ENCODE measurements around the gene FCAMR. TPM values are rescaled to one million over a fixed set of nuclear protein-coding genes. Genes with fewer than 3 reads are reported as not detected.
A peak's percentile ranks its signal among the peaks of the same experiment; 100 is the strongest.

The FCAMR gene
- total and polyA plus RNA-seq, 2 donors (not counting 1 experiment from before 2014, with no cell fraction given) = not detected

DNA sequence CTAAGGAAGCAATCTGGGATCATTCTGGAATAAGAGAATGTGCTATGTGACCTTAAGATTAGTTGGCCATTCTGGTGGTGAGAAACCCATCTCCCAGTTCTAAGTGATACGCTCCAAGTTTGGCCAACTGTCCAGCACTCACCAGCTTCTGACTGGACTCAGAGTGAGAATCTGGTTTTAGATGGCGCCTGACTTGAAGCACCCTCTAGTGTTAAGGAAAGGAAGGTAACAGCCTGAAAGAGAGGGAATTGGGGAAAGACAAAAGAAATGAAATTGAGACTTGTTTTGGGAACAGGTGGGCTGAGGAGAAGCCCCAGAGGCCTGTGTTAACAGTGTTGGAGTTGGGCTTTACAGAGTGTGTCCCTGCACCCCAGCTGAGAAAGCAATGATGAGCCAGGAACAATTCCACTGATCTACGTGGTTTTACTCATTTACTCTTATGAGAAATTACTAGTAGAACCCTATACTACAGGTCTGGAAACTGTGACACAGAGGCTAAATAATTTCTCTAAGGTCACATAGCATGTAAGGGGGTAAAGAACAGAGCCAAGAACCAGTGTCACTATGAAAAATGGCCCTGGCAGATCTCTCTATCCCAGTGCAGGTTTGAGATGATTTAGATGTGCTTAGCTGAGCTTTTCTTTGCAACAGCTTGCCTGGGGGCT is 9.3 kb upstream of the FCAMR start:
- DNase-seq (peak; percentile 26), ATAC-seq (ENCODE audit: low read depth) (no peak)
- Mint-ChIP-seq H3K4me1 (no peaks in the 10 kb centered on the region), H3K9me3 (ENCODE audit: insufficient read depth) (no peaks in the 10 kb centered on the region), H3K27me3 (no peaks in the 10 kb centered on the region), H3K27ac (no peak overlapping the region), H3K4me3 (no peak overlapping the region)
- Histone ChIP-seq H3K79me2 (ENCODE audit: control insufficient read depth, insufficient read depth, low read length) (no peaks in the 10 kb centered on the region), H3K4me1 (ENCODE audit: control insufficient read depth in 2 of 2, insufficient read depth in 2 of 2, low read length in 2 of 2) (no peaks in the 10 kb centered on the region), H4K20me1 (ENCODE audit: control insufficient read depth, insufficient read depth, low read length, poor library complexity, severe bottlenecking) (no peaks in the 10 kb centered on the region), H2AFZ (ENCODE audit: insufficient read depth, low read depth, low read length, poor library complexity, severe bottlenecking) (no peak overlapping the region), H3K4me3 (ENCODE audit: control extremely low read depth in 1 of 5, extremely low read depth in 1 of 5, insufficient read depth in 1 of 5, low read depth in 2 of 5, low read length in 4 of 5) (no peak overlapping the region), H3K27ac (ENCODE audit: low read length in 2 of 2) (no peak overlapping the region), H3K9ac (ENCODE audit: low read length) (no peak overlapping the region), H3K4me2 (replicated peaks; ENCODE audit: low read depth, low read length, poor library complexity, severe bottlenecking) (no peak overlapping the region), H3K27me3 (replicated peaks in 1 of 4; ENCODE audit: control extremely low read depth in 1 of 4, control insufficient read depth in 3 of 4, insufficient read depth in 4 of 4, low read length in 3 of 4) (peaks cover 0 to 4% (median 0%) of the 10 kb centered on the region in 4 experiments), H3K36me3 (replicated peaks in 1 of 2; ENCODE audit: control extremely low read depth in 1 of 2, control insufficient read depth in 1 of 2, extremely low read depth in 1 of 2, insufficient read depth in 2 of 2, low read length in 1 of 2) (no peaks in the 10 kb centered on the region), H3K9me3 (ENCODE audit: control extremely low read depth in 1 of 3, control insufficient read depth in 2 of 3, insufficient read depth in 1 of 3, low read length in 2 of 3) (no peaks in the 10 kb centered on the region)
- TF ChIP-seq, protein P1, sequence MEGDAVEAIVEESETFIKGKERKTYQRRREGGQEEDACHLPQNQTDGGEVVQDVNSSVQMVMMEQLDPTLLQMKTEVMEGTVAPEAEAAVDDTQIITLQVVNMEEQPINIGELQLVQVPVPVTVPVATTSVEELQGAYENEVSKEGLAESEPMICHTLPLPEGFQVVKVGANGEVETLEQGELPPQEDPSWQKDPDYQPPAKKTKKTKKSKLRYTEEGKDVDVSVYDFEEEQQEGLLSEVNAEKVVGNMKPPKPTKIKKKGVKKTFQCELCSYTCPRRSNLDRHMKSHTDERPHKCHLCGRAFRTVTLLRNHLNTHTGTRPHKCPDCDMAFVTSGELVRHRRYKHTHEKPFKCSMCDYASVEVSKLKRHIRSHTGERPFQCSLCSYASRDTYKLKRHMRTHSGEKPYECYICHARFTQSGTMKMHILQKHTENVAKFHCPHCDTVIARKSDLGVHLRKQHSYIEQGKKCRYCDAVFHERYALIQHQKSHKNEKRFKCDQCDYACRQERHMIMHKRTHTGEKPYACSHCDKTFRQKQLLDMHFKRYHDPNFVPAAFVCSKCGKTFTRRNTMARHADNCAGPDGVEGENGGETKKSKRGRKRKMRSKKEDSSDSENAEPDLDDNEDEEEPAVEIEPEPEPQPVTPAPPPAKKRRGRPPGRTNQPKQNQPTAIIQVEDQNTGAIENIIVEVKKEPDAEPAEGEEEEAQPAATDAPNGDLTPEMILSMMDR (IDR thresholded peaks at IDR 0.05) = peak; percentile 19
- no peak for TF ChIP-seq EZH2 (IDR thresholded peaks at IDR 0.05; ENCODE audit: borderline replicate concordance, insufficient read depth, low read depth, low read length, poor library complexity, severe bottlenecking)
- intact Hi-C loops (cut with micrococcal nuclease) = loop anchor here (5.0 to 10.0 kb wide), 2 partner anchors 47 to 485 kb away; no protein-coding TSS in a partner anchor
- ChIA-PET POLR2A (no interaction called here), CTCF (interaction anchor here (0.5 to 9.7 kb wide), 25 partner anchors 9 to 520 kb away, joined by 3 to 217 read pairs (median 4); partner anchors contain the start of genes DYRK3, FCAMR and FCMR)
- WGBS (ENCODE audit: insufficient coverage) = 88% methylated on average over 2 of the region's 3 CpGs

DNA sequence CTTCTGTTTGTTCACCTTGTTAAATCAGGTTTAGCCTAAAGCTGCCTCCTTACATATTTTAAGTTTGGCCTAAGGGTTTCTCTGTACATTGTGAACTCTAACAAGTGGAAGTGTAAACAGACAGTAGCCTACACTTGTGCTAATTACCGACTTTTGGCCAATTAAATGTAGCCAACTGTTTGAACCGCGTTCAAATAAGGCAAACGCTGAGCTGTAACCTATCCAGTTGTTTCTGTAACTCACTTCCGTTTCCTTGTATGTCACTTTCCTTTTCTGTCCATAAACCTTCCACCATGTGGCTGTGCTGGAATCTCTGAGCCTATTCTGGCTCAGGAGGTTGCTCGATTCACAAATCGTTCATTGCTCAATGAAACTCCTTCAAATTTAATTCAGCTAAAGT is 8.0 kb upstream of the FCAMR start:
- Mint-ChIP-seq H3K4me3 (no peak overlapping the region), H3K9me3 (ENCODE audit: insufficient read depth) (no peaks in the 10 kb centered on the region), H3K27me3 (no peaks in the 10 kb centered on the region), H3K4me1 (no peaks in the 10 kb centered on the region), H3K27ac (no peak overlapping the region)
- H3K79me2 ChIP-seq (ENCODE audit: control insufficient read depth, insufficient read depth, low read length) = no peaks in the 10 kb centered on the region
- no peak overlapping the region for H3K9ac ChIP-seq (ENCODE audit: low read length)
- ChIA-PET CTCF (interaction anchor here (0.6 to 9.7 kb wide), 8 partner anchors 45 to 345 kb away, joined by 3 to 114 read pairs (median 4); partner anchors contain the start of gene FCMR), POLR2A (no interaction called here)
- H3K27ac ChIP-seq (ENCODE audit: low read length in 2 of 2) = no peak overlapping the region
- H3K36me3 ChIP-seq (replicated peaks in 1 of 2; ENCODE audit: control extremely low read depth in 1 of 2, control insufficient read depth in 1 of 2, extremely low read depth in 1 of 2, insufficient read depth in 2 of 2, low read length in 1 of 2) = no peaks in the 10 kb centered on the region
- intact Hi-C loops (cut with micrococcal nuclease) = no loop called here
- no peak overlapping the region for H2AFZ ChIP-seq (ENCODE audit: insufficient read depth, low read depth, low read length, poor library complexity, severe bottlenecking)
- WGBS (ENCODE audit: insufficient coverage) = 98% methylated on average over 5 of the region's 7 CpGs
- ATAC-seq (ENCODE audit: low read depth) = no peak
- no peak for DNase-seq
- H4K20me1 ChIP-seq (ENCODE audit: control insufficient read depth, insufficient read depth, low read length, poor library complexity, severe bottlenecking) = no peaks in the 10 kb centered on the region
- no peak overlapping the region for H3K4me2 ChIP-seq (replicated peaks; ENCODE audit: low read depth, low read length, poor library complexity, severe bottlenecking)
- H3K4me3 ChIP-seq (ENCODE audit: control extremely low read depth in 1 of 5, extremely low read depth in 1 of 5, insufficient read depth in 1 of 5, low read depth in 2 of 5, low read length in 4 of 5) = no peak overlapping the region
- H3K9me3 ChIP-seq (ENCODE audit: control extremely low read depth in 1 of 3, control insufficient read depth in 2 of 3, insufficient read depth in 1 of 3, low read length in 2 of 3) = no peaks in the 10 kb centered on the region
- TF ChIP-seq, protein P1 (IDR thresholded peaks at IDR 0.05) = no peak
- H3K4me1 ChIP-seq (ENCODE audit: control insufficient read depth in 2 of 2, insufficient read depth in 2 of 2, low read length in 2 of 2) = no peaks in the 10 kb centered on the region
- H3K27me3 ChIP-seq (replicated peaks in 1 of 4; ENCODE audit: control extremely low read depth in 1 of 4, control insufficient read depth in 3 of 4, insufficient read depth in 4 of 4, low read length in 3 of 4) = peaks cover 0 to under 1% (median 0%) of the 10 kb centered on the region in 4 experiments
